GM18858 (cell line): Measurements from ENCODE around the gene FOXN3.
"Not testable (repeated sequence)": the region's sequence is repeated elsewhere in the genome, so short reads cannot be mapped to it uniquely, and the experiment has no call there.

Experiments used
- ATAC-seq: cut with Tn5 transposase; IDR thresholded peaks from one replicate; pipeline ENCODE4 v1.9.1; 2021; ENCODE audit not compliant: unreplicated experiment

The FOXN3 gene

GRCh38 chr14:89141862-89142261, 275.2 kb downstream of the FOXN3 start:
- no peak for ATAC-seq

- no peak for ATAC-seq
These were observed 276.7 kb downstream of the FOXN3 start for GRCh38 chr14:89140326-89140725.

GRCh38 chr14:89139404-89140247, 277.4 kb downstream of the FOXN3 start:
- no peak for ATAC-seq

DNA sequence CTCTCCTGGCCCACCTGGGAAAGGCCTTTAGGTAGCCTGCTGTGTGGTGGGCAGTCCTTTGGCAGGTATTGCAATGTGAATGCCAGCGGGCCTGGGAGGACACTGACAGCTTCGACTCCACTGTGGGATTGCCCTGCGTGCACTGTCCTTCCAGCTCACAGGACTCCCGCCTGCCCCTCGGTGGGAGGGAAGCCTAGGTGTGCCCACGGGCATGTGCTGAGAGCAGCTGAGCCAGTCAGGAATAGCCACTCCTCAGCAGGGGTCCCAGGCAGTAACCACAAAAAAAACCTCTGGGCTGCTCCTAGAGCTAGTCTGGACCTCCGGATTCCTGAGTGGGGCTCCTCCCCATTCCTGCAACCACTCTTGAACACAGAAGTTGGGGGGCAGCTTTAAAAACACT, 278.2 kb downstream of the FOXN3 start:
- no peak for ATAC-seq

DNA sequence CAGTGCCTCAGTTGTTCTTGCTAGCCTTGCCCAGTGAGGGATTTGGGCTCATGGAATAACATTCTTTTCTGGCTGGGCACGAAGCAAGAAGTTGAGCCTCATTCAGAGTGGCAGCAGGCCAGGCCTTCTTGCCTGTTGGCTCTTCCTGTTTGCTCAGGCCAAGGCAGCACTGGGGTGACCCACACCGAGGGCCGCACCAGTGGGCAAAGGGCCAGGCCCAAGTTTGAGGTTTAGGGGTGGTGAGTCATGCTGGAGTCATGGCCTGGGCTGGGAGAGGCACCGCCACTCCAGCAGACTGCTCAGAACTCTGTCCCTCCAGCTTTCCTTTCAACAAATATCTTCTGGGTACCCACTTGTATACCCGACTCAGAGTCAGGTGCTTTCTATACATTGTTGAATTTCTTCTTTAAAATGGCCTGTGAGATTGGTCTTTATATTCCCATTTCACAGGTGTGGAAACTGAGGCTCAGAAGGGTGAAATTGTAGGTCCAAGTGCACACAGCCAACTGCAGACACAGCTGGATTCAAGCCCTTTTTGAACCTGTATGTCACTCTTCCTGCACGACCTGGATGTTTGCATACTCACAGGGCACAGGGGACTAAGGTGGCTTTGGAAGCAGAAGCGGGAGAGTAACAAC, 279.4 kb downstream of the FOXN3 start:
- no peak for ATAC-seq

- ATAC-seq, result no peak
These were observed 280.4 kb downstream of the FOXN3 start for GRCh38 chr14:89136587-89136986.

GRCh38 chr14:89134640-89135039, 282.4 kb downstream of the FOXN3 start:
- no peak for ATAC-seq

DNA sequence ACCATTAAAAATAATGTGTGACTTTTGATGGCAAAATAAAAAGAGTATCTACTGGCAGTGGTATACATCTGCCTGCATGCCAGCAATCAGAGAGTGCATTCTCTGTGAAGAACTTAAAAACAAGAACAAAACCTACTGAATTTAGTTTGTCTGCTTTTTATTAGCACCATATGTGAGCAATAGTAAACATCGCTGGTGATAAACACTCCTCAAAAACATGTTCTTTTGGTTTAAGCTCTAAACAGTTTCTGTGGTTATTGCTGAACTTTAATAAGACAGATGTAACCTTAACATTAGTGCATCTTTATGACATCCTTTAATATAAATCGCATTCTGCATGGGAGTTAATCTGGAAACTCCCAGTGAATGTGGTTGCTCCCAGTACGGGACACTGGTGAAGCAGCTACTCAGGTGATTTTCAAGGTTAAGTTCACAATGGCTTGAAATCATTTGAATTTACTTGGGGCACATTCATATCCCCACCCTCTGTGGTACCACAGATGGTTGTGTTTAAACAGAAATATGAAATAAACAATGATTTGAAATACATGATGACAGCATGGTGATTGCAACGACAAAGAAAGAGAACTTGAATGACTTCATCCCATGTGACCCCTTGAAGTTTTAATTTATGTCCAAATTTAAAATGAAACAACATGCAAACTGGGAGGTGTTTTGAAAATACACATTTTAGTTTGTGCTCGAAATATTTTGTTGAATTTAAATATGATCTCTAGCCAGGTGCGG, 285.9 kb downstream of the FOXN3 start:
- ATAC-seq, result no peak

- no peak for ATAC-seq
These were observed 287.5 kb downstream of the FOXN3 start for GRCh38 chr14:89129570-89129969.

DNA sequence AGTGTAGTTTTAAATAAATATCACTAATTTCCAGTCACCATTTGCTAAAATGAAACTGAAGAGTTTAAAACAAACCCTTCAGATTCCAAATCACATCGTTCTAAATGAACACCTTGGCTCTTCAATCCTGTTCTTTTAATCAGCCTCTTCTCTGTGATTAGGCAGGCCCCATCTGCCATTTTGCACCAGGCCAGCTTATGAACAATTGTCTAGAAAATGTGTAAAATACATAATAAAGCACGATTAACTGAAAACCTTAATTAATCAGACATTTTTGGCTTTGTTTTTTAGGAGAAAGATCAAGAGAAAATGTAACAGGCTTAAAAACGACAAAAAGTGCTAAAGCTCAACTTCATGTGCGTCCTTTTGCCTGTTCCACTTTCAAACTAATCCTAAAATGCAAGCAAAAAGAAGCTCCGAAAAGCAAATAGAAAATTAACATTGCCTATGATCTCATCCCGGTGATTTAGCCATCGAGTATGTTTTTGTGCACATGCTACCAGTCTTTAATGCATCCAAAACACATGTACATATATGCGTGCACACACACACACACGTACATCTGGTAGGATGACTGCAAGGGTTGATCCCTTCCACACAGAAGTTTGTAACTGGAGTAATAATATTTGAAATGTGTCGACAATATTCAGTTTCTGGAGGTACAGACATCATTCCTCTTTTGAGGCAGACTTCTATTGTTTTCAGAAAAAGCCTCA, 288.6 kb downstream of the FOXN3 start:
- ATAC-seq, result no peak

GRCh38 chr14:89126461-89126860, 290.6 kb downstream of the FOXN3 start:
- no peak for ATAC-seq

DNA sequence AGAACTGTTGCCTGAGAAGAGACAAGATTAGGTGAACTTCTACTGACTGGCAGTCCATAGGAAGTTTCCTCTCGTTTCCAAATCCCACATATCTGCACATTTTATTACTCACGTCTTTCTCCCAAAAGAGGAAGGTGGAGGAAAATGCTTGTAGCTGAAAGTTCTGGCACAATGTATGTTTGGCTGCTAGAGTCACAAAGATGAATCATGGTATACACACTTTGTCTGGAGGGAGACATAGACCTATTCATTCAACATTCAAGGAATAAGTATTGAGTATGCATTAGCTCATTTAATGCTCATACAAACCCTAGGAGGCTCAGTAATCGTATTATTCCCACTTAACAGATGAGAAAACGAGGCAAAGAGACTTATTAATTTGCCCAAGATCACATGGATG, 291.8 kb downstream of the FOXN3 start:
- no peak for ATAC-seq

DNA sequence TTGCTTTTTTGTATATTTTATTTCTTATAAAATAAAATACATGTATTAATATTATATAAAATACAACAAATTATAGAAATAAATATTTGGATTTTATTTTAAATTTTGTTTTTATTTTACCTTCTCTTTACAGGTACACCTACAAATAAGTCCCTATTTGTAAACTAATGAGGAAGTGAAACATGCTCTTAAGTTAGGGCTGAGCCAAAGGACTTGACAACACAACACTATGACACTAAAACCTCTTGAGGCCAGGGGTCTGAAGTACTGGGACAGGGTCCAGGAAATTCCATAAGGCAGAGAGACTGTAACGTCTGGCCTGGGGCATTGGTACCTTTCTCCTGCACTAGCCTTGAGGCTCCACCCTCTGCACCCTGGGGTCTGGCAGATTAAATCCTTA, 293.2 kb downstream of the FOXN3 start:
- ATAC-seq, result no peak

- no peak for ATAC-seq
These were observed 293.8 kb downstream of the FOXN3 start for GRCh38 chr14:89123215-89123614.

DNA sequence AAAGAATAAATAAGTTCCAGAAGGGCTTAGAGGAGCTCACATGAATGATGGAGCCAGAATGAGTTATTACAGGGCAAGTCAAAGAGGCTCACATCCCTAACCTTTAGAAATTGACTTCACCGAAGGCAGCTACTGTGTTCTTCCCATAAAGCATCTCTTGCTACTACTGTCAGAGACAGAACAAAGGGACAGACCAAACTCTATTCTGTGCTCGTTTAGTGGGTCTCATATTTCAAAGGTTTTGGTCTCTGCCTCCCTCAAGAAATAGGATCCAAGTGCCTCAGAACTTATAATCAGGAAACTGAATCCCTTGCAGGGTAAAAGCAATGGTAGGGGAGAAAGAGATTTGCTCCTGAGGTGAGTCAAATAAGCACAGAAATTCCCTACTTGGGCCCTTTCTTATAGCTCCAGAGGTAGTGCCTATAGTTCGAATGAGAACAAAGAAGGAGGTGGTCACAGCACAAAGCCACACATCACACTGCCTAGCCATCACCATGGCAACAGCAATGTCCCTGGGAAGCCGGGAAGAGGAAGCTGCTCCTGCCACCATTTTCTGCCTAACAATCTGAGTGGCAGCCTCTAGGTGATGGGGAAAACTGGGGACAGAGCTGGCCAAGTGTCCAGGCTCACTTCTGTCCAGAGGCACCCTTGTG, 294.9 kb downstream of the FOXN3 start:
- no peak for ATAC-seq

GRCh38 chr14:89117012-89117411, 300.0 kb downstream of the FOXN3 start:
- ATAC-seq, result no peak

- ATAC-seq, result no peak
These were observed 302.9 kb downstream of the FOXN3 start for GRCh38 chr14:89114109-89114508.

GRCh38 chr14:89112720-89113119, 304.3 kb downstream of the FOXN3 start:
- ATAC-seq, result no peak

DNA sequence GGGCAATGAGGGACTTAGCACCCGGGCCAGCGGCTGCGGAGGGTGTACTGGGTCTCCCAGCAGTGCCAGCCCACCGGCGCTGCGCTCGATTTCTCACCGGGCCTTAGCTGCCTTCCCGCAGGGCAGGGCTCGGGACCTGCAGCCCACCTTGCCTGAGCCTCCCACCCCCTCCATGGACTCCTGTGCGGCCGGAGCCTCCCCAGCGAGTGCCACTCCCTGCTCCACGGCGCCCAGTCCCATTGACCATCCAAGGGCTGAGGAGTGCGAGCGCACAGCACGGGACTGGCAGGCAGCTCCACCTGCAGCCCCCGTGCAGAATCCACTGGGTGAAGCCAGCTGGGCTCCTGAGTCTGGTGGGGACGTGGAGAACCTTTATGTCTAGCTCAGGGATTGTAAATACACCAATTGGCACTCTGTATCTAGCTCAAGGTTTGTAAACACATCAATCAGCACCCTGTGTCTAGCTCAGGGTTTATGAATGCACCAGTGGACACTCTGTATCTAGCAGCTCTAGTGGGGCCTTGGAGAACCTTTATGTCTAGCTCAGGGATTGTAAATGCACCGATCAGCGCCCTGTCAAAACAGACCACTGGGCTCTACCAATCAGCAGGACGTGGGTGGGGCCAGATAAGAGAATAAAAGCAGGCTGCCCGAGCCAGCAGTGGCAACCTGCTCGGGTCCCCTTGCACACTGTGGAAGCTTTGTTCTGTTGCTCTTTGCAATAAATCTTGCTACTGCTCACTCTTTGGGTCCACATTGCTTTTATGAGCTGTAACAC, 305.1 kb downstream of the FOXN3 start:
- not testable (repeated sequence) for ATAC-seq

GRCh38 chr14:89111232-89111631, 305.8 kb downstream of the FOXN3 start:
- not testable (repeated sequence) for ATAC-seq
